ENCODE measurements around the gene STON2.

The STON2 gene

DNA sequence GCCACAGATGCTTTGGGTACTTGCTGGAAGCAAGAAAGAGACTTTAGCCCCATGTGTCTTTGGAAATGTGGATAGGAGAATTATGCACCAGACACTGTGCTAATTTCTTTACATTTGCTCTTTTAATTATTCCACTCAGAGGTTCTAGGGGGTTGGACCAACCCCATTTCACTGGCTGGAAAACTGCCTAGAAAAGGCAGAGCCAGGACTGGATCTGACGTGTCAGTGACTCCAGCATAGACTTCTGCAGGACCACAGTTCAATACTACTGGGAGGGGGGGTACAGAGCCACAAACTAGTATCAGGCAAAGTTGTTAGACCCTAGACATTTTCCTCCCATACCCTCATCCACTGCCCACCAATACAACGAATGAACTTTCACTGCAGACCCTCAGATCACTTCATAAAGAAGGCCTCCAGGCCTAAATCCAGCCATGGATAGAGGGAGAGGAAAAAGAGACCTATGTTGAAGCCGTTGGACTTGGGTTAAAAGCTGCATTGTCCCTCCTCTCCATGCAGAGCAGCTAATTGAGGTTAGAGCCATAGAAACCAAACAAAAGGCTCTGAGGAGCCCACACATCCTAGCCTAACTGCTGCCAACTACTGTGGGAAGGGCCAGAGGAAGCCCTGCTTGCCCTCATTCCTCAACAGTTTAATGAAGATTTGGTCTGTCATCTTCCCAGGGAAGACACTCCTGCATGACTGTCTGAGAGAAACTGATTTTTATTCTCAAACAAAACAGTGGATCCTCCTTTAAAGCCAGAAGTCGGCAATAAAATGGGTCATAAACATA lies 68.7 kb downstream of the STON2 start:
- no peak for DNase-seq

DNA sequence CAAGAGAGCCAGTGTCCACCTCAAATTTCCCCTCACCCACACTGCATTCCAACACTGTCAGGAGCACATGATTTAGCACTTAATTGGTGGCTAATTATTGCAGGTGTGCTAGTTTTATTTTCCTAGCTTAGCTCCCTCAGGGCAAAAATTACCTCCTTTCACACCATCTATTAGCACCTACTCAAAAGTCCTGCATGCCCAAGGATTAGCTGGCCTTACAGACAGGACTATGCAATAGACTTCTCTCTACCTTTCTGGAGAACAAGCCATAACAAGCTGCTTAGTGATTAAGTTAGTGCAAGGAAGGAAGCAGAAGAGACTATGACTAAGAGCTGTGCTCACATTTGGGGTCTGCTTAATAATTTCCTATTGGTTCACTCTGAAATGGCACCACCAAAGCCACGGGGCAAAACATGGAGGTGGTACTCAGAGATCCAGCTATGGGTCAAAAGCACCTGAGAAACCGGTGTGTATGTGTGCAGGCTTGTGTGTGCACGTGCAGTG lies 69.5 kb downstream of the STON2 start:
- no peak for DNase-seq

DNA sequence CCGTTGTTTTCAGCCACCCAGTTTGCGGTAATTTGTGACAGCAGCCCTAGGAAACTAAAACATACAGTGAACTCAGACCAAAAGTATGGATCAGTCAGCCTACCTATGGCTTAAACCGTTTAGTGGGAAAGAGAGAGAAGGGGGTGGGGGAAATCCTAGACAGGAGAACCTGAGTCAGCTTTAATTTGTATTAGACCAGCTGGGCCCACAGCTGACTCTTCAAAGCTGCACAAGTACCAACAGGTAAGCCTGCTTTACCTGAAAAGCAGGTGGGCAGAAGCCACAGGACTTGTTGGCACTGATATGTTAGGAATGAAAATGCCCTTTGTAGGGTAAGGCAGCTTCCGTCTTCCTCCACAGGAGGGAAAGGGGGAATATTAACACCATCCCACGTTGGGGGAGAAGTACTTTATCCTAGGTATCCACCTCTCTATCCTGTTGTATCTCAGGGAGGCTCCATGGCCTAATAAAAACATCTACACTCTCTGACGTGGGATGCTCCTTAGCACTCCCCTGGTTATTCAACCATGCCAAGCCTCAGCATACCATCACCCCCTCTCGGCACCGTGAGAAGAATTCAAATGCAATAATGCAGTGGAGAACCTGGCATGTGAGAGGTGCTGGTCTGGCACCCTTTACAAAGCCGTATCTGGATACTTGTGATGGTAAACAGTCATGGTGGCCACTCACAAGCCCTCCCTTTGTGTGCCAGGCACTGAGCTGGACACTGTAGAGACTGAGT lies 70.3 kb downstream of the STON2 start:
- peak; percentile 14 for DNase-seq

GRCh38 chr14:81326451-81326850 lies 73.7 kb downstream of the STON2 start:
- DNase-seq, result no peak

DNA sequence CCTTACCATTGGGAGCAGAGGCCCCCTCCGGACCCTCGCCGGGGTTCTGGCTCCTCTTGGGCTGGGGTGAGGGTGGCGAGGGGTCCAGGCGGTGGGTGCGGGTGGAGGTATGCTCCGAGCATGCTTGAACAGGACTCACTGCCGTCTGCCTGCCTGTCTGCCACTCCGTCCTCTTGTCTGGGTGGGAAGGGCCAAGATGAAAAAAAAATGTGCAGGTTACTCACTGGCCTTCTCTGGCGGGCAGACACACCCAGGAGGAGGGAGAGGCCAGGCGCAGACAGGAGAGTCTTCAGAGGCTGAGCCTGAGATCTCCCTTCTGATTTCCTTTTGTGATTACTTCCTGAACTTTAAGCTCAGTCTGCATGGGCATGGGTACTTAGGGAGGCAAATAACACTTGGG lies 76.1 kb downstream of the STON2 start:
- peak; percentile 76 for DNase-seq

GRCh38 chr14:81323093-81323492 lies 77.0 kb downstream of the STON2 start:
- no peak for DNase-seq

GRCh38 chr14:81319946-81320345 lies 80.2 kb downstream of the STON2 start:
- no peak for DNase-seq

GRCh38 chr14:81319314-81319713 lies 80.8 kb downstream of the STON2 start:
- no peak for DNase-seq

DNA sequence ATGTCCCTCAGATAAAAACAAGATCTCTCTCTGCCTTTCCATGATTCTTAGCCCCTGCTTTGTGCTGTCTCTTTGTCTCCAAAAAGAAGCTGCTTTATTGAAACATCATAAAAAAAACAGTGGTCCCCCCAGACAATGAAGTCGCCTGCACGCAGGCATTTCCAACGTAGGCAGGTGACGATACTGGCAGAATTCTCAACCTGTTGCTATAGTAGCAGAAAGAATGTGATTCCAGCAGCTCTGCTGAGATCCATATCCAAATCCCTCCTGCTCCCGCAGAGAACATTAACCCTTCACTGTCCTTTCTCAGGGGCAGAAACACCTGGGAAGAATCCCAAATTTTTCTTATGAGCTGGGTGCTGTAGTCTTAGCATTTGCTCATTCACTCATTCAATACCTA lies 84.8 kb downstream of the STON2 start:
- DNase-seq, result no peak

GRCh38 chr14:81314443-81315175 lies 85.5 kb downstream of the STON2 start:
- DNase-seq, result no peak

DNA sequence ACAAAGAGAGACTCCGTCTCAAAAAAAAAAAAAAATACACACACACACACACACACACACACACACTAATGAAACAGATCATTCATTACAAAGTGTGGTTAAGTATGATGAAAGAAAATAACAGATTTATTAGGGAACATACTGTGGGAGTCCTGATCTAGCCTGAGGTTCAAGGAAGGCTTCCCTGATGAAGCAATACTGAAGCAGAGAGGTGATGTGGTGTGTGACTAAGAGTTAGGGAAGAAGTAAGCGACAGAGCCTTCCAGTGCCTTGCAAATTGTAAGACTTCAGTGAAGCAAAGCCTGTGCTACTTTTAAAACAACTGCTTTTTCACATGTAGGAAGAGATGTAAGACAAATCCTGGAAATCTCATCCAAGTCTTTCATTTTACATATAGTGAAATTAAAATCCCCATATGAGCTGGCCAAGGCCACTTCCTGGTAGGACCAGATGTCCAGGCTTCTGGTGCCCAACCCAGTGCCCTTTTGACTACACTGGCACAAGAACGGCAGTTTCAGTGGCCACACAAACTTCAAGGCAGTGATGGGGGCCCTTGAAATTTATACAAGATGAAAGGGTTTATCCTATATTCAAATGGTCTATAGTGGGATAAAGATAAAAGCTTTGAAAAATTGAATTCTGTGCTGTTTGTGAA lies 86.2 kb downstream of the STON2 start:
- peak; percentile 52 for DNase-seq

DNA sequence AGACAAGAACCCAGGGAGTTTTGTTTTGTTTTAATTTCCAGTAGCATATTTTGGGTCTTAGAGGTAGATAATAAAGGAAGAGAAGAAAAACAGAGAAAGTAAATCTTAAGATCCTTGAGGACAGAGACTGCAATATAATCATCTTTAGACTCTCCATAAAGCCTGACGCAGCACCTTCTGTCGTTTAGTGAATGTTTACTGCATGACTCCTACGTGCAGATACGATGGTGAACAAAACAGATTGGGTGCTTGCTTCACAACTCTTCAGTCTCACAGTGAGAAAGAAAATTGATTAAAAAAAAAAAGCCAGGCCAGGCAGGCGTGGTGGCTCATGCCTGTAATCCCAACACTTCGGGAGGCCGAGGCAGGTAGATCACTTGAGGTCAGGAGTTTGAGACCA lies 86.9 kb downstream of the STON2 start:
- DNase-seq, result no peak

DNA sequence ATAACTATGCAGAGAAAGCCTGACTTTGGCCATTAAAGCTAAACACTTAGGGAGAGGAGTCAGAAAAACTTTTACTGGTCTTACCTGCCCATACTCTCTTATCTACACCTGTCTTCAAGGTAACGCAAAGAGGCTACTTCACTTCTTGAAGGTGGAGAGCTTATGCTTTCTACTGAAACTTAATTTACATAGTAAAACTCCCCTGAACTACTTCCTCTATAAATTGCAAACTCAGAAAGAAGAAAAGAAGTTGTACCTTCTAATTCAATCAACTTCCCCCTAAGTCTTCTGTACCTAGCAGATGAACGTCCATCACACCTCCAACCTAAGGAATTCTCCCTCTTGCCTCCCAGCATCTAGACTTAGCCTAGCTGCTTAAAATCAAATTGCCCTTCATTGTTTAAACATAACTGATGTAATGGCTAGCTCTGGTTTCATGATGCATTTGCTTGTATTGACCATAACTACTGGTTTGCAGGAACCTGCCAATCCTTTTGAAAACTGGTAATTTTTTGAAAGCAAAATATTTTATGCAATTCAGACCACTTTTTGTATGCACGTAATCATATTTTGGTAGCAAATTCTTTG lies 87.7 kb downstream of the STON2 start:
- no peak for DNase-seq

DNA sequence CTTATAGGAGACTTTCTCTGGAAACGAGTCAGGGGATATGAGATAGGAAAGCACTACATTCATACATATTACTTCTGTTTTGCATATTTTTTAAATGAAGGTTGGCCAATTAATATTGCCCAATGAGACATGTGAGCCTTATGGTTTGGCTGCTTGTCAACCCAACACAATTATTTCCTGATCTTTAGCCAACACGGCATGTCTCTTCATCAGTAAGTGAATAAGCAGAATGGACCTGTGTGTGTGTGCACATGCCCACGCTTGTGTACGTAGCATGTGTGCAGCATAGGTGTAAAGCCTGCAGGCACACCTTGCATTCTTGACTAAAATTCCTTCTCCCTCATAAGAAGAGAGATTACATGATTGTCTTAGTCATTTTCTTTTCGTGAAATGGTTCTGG lies 88.3 kb downstream of the STON2 start:
- no peak for DNase-seq

GRCh38 chr14:81311141-81311540 lies 89.0 kb downstream of the STON2 start:
- DNase-seq, result no peak

- DNase-seq, result no peak
Measured at GRCh38 chr14:81310606-81311005, 89.5 kb downstream of the STON2 start.

GRCh38 chr14:81309511-81309910 lies 90.6 kb downstream of the STON2 start:
- no peak for DNase-seq

- DNase-seq, result no peak
Measured at GRCh38 chr14:81305743-81306142, 94.4 kb downstream of the STON2 start.

GRCh38 chr14:81305065-81305464 lies 95.1 kb downstream of the STON2 start:
- DNase-seq, result no peak

DNA sequence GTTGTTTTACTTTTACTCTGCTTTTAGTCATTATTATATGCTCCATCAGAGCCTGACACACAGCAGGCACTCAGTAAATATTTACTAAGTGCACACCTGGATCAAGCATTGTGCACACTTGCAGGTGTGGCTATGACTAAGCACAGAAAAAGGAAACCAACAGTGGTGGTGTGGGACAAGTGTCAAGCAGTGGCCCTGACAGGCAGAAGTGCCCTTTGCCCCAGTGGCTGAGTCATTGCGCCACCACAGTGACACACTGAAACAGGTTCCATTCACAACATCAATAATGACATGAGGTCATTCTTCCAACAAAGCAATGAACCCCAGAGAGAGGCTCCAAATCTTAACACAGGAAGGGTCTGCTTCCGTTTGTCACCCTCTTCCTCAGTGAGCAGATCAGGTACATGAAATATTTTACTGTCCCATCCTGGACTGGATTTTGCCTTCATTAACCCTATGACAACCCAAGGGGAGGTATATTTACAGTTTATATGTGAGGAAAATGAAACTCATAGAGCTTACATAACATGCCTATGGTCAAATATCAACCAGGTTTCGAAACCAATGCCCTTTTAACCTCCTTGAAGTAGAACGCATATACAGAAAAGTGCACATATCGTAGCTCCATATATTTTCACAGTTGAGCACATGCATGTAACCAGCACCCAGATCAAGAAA lies 96.7 kb downstream of the STON2 start:
- DNase-seq, result no peak

DNA sequence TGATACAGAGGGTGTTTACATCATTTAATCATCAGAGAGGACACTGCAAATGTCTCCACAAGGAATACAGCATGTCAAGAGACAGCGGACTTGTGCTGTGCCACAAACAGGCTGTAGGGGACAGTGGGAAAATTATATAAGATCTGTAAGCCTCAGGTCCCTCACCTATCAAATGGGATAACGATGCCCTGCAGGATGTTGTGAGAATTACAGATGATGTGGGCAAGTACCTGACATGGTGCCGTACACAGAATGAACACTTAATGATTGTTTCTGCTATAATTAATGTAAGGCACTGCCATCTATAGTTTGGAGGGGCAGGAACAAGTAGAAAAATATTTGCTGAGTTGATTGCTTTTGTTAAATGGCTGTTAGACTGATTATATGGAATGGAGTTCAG lies 97.5 kb downstream of the STON2 start:
- DNase-seq, result no peak

DNA sequence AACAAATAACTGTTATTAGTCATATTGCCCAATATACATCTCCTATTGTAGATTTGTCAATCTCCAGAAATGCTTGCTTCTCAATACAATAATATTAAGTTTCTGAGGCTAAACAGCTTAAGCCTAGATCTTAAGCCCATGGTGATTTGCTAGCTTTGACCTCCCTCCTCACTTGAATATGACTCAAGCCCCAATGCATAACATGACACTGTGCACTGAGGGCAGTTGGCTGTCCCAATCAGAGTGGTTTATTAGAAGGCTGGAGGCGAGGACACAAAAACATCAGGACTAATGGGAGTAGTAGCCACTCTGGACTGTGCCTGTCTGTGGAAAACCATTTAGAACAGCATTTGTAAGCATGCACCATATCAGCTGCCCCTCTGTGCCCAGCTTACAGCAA lies 98.3 kb downstream of the STON2 start:
- DNase-seq, result no peak

Measured in kidney glomerular epithelial cell (primary cell).